Skeletal muscle tissue (tissue), 4 donors: ENCODE measurements around the gene HERC4. TPM values are rescaled to one million over a fixed set of nuclear protein-coding genes. Genes with fewer than 3 reads are reported as not detected.
A peak's percentile ranks its signal among the peaks of the same experiment; 100 is the strongest.

Experiments
- H3K27ac ChIP-seq: one replicate; pipeline ENCODE4 v1.7.0; 2013; ENCODE audit warnings: mild to moderate bottlenecking, low read depth, low read length, inconsistent platforms
- H3K27me3 ChIP-seq, 3 donors: one replicate each; pipeline ENCODE4 v1.7.0; 2013; ENCODE audit warnings: low read length in 3 of 3; ENCODE audit not compliant: control insufficient read depth in 3 of 3, insufficient read depth in 3 of 3
- H3K36me3 ChIP-seq, 3 donors: one replicate each; pipeline ENCODE4 v1.7.0; 2013; ENCODE audit warnings: low read length in 3 of 3; ENCODE audit not compliant: control insufficient read depth in 3 of 3, insufficient read depth in 3 of 3
- H3K4me1 ChIP-seq, 3 donors: one replicate each; pipeline ENCODE4 v1.7.0; 2013; ENCODE audit warnings: low read length in 3 of 3, mild to moderate bottlenecking in 3 of 3; ENCODE audit not compliant: control insufficient read depth in 3 of 3, insufficient read depth in 3 of 3
- H3K4me3 ChIP-seq, 3 donors: one replicate each; pipeline ENCODE4 v1.7.0; 2013; ENCODE audit warnings: low read length in 3 of 3
- H3K9ac ChIP-seq, 3 donors: one replicate each; pipeline ENCODE4 v1.7.0; 2013; ENCODE audit warnings: low read length in 3 of 3, mild to moderate bottlenecking in 3 of 3, moderate library complexity in 2 of 3, low read depth in 1 of 3
- H3K9me3 ChIP-seq, 3 donors: one replicate each; pipeline ENCODE4 v1.7.0; 2013; ENCODE audit warnings: low read length in 3 of 3; ENCODE audit not compliant: control insufficient read depth in 3 of 3
- total RNA-seq: library from RNA; depleted of rRNA; stranded (reverse); fragments of >200 nt; gene quantifications from one replicate; pipeline ENCODE4 v1.2.3, GENCODE V29; 2014
- donor health status: Osteomylitis.

The HERC4 gene
- total RNA-seq, 1 donor from 2014 or later, result 64.7 TPM

DNA sequence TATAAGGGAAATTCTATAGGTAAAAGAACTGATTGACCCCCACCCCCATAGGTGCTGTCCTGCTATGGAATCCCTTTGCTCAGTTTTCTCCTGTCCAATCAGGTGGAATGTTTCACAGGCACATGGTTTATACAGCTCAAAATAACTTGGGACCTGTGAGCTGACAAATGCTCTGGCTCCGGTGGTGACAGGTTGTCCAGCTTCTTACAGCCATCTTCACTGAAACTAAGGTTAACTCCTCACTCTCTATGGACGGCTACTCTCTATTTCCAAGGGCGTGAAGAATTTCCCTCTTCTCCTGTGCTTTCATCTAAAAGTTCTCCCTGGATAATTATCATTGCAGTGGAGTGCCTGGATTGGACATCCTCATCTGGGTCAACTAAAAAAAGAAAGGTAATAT, 34.2 kb upstream of the HERC4 start, which contains the start of gene MYPN:
Gene MYPN, plus strand, starts transcription at position 158 of the 400 bp plus-strand sequence. CDS start 11,951 bp downstream, outside the sequence.
- Histone ChIP-seq H3K9ac (peak within 1 kb of the TSS; percentile 83 to 94 (median 87)), H3K4me1 (peaks cover 2 to 6% (median 2%) of the 10 kb centered on the region in 3 donors), H3K36me3 (peaks cover 0 to 2% (median 0%) of the 10 kb centered on the region in 3 donors), H3K27me3 (no peaks in the 10 kb centered on the region), H3K4me3 (peak within 1 kb of the TSS; percentile 67 to 90 (median 68)), H3K27ac (peak within 1 kb of the TSS; percentile 97), H3K9me3 (no peaks in the 10 kb centered on the region)

DNA sequence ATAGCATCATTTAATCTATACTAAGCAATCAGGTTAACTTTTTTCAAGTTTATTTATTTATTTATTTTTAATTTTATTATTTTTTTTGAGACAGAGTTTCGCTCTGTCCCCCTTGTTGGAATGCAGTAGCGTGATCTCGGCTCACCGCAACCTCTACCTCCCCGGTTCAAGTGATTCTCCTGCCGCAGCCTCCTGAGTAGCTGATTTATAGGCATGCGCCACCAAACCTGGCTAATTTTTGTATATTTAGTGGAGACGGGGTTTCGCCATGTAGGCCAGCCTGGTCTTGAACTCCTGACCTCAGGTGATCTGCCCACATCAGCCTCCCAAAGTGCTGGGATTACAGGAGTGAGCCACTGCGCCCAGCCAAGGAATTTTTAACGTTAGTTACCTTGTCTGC, 33.6 kb upstream of the HERC4 start:
- Histone ChIP-seq H3K27me3 (no peaks in the 10 kb centered on the region), H3K4me3 (peak overlapping the region; percentile 24 to 90 (median 67)), H3K4me1 (peaks cover 0 to 6% (median 3%) of the 10 kb centered on the region in 3 donors), H3K36me3 (peaks cover 0 to 2% (median 0%) of the 10 kb centered on the region in 3 donors), H3K9ac (peak overlapping the region; percentile 63 to 87 (median 83)), H3K9me3 (no peaks in the 10 kb centered on the region), H3K27ac (peak overlapping the region; percentile 97)

DNA sequence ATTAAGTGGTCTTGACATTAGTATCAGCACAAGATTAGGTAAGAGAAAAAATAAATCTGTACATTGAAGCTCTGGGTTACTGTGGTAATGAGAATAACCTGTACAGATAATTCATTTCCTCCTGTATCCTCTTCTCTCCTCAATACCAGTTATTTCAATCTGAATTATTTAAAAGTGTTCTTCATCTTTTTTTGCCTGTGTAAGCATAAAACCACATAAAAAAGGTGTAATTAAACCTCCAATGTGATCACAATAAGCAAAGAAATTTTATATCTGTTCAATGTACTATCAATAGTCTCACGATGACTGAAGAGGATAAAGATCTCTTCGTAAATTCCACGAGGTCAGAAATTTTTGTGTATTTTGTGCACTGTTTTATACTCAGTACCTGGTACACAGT, 33.0 kb upstream of the HERC4 start:
- Histone ChIP-seq H3K9me3 (no peaks in the 10 kb centered on the region), H3K9ac (peak overlapping the region; percentile 59 to 87 (median 83)), H3K4me3 (peak overlapping the region; percentile 24 to 90 (median 67)), H3K36me3 (peaks cover 0 to 2% (median 0%) of the 10 kb centered on the region in 3 donors), H3K27me3 (no peaks in the 10 kb centered on the region), H3K4me1 (peaks cover 0 to 5% (median 5%) of the 10 kb centered on the region in 3 donors), H3K27ac (peak overlapping the region; percentile 97)

DNA sequence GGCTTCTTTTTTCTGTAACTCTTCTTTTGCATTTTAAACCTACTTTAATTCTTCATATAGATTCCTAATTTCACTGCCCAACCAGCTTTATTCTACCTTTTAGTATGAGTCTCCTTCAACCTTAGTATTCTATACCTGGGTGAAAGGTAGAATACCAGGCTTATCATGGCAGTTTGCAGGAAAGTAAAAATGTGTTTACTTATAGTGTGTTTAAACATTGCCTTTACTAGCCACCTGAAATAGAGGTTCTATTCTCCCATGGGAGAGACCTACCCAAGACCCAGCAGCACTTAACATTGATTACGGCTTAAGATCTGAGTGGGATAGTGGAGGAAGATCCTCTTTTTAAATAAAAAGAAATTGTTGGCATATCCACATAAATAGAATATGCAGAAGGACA, 32.6 kb upstream of the HERC4 start:
- peak overlapping the region; percentile 59 to 87 (median 83) for H3K9ac ChIP-seq
- no peaks in the 10 kb centered on the region for H3K27me3 ChIP-seq
- peak overlapping the region; percentile 97 for H3K27ac ChIP-seq
- peak overlapping the region; percentile 24 to 90 (median 67) for H3K4me3 ChIP-seq
- H3K4me1 ChIP-seq, result peaks cover 0 to 5% (median under 1%) of the 10 kb centered on the region in 3 donors
- peaks cover 0 to 2% (median 0%) of the 10 kb centered on the region in 3 donors for H3K36me3 ChIP-seq
- H3K9me3 ChIP-seq, result no peaks in the 10 kb centered on the region

DNA sequence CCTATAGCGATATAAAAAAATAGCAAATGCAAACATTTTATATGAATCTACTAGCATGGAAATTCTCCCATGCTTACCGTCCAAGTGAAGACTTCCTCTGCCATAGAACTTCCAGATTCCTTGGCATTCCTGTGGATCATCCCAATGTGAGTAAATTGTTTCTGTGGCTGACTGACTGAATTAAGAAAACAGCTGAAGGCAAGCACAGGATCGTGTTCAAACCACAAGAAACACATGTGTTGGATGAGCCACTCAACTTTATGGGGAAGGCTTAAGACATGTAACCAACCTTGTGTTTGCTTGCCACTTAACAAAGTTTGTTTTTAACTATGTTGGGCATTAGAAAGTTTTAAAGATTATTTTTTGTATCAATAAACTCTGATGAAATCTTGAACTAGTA, 31.6 kb upstream of the HERC4 start:
- peak overlapping the region; percentile 97 for H3K27ac ChIP-seq
- H3K9me3 ChIP-seq, result no peaks in the 10 kb centered on the region
- peak overlapping the region; percentile 59 to 87 (median 83) for H3K9ac ChIP-seq
- H3K27me3 ChIP-seq, result no peaks in the 10 kb centered on the region
- no peaks in the 10 kb centered on the region for H3K36me3 ChIP-seq
- H3K4me1 ChIP-seq, result peaks cover 0 to 5% (median 0%) of the 10 kb centered on the region in 3 donors
- H3K4me3 ChIP-seq, result peak overlapping the region; percentile 24 to 90 (median 67)

DNA sequence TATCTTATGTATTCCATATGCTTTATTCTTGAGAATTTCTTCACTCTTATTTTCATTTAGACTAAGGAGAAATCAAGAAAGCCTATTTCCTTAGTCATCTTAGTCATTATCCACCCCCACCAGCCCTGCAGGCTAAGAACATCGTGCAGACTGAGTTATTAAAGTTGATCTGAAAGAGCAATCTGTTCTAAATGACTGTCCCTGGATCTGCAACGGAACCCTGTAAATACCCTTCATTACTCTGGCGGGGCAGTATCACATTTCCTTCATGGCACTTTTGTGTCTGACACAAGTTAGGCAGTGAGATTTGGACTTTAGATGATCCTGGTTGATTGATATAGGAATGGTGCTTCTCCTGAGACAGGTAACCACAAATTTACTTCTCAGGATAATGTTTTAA, 30.7 kb upstream of the HERC4 start:
- Histone ChIP-seq H3K36me3 (no peaks in the 10 kb centered on the region), H3K9me3 (no peaks in the 10 kb centered on the region), H3K27me3 (no peaks in the 10 kb centered on the region), H3K4me3 (peak overlapping the region; percentile 24 to 90 (median 67)), H3K9ac (peak overlapping the region; percentile 59 to 87 (median 83)), H3K27ac (peak overlapping the region; percentile 97), H3K4me1 (peaks cover 0 to 5% (median 0%) of the 10 kb centered on the region in 3 donors)

DNA sequence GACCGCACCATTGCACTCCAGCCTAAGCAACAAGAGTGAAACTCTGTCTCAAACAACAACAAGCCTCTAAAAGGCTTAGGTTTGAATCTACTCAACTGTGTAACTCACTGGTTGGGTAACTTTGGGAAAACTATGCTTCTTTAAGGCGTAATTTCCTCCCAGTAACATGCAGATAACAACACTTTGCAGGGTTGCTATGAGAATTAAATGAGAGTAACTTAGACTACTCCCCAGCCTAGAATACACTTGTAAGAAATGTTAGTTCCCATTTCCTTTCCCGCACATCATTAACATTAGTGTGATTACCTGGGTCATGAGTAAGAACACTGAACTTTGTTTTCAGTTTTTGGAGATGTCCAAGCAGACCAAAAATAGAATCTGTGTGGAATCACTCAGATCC, 28.8 kb upstream of the HERC4 start:
- no peak overlapping the region for H3K9ac ChIP-seq
- H3K9me3 ChIP-seq, result no peaks in the 10 kb centered on the region
- H3K4me1 ChIP-seq, result peaks cover 0 to 14% (median 7%) of the 10 kb centered on the region in 3 donors
- H3K4me3 ChIP-seq, result no peak overlapping the region
- peak overlapping the region; percentile 33 for H3K27ac ChIP-seq
- no peaks in the 10 kb centered on the region for H3K36me3 ChIP-seq
- no peaks in the 10 kb centered on the region for H3K27me3 ChIP-seq

DNA sequence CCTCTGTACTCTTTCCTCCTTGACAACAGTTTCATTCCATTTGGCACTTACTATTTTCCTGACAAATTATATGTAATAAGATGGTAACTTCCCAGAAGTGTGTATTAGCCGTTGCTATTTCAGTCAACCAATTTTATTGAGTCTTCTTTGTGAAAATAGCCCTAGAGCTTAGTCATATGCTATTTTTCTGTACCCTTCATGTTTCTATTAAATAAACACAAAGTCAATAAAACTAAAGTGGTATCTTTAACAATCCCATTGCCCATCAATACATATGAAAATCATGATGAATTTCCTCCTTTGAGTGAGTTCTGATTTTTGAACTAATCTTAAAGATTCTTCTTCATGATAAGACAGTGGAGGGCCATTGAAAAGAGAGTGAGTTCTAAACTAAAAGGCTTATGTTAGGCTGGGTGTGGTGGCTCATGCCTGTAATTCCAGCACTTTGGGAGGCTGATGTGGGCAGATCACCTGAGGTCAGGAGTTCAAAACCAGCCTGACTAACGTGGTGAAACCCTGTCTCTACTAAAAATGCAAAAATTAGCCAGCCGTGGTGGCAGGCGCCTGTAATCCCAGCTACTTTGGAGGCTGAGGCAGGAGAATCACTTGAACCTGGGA, 28.3 kb upstream of the HERC4 start:
- Histone ChIP-seq H3K4me1 (peaks cover under 1 to 14% (median 9%) of the 10 kb centered on the region in 3 donors), H3K36me3 (no peaks in the 10 kb centered on the region), H3K9ac (no peak overlapping the region), H3K4me3 (no peak overlapping the region), H3K27ac (peak overlapping the region; percentile 33), H3K9me3 (no peaks in the 10 kb centered on the region), H3K27me3 (no peaks in the 10 kb centered on the region)

DNA sequence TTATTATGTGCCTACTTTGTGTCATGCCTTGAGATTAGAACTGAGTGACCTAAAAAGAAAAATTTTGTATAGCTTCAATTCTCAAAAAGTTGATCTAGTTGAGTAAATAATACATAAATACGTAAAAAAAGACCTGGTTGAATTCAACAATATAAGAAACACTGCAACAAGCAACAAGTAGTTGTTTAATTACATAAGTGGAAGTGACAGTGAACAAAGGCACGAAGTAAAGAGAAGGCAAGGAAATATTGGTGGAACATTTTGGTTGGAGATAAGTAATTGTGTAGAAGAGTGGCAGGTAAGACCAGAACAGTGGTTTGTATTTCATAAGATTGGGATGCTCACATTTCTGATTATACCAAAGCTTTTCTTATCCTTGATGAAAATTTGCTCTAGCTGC, 26.0 kb upstream of the HERC4 start:
- Histone ChIP-seq H3K27me3 (no peaks in the 10 kb centered on the region), H3K9me3 (no peaks in the 10 kb centered on the region), H3K4me3 (no peak overlapping the region), H3K36me3 (no peaks in the 10 kb centered on the region), H3K9ac (no peak overlapping the region), H3K27ac (no peak overlapping the region), H3K4me1 (peaks cover 10 to 14% (median 12%) of the 10 kb centered on the region in 3 donors)

DNA sequence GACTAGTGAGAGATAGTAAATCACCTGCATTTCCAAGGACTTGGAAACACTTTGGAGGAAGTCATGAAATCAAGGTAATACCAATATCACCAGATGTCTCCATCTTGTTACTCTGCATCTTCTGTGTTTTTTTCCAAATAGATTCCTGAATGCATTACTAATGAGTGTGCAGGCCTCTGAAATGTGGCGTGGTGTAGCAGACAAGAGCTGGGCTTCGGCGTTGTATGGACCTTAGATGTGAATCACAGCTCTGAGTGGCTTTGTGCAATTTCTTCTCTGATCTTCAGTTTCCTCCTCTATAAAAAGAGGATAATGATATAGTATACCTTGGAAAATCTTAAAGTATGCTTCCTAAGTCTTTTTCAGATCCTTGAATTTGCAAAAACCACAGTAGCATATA, 24.7 kb upstream of the HERC4 start:
- no peaks in the 10 kb centered on the region for H3K9me3 ChIP-seq
- peaks cover 12 to 22% (median 13%) of the 10 kb centered on the region in 3 donors for H3K4me1 ChIP-seq
- no peak overlapping the region for H3K27ac ChIP-seq
- H3K36me3 ChIP-seq, result no peaks in the 10 kb centered on the region
- H3K27me3 ChIP-seq, result no peaks in the 10 kb centered on the region
- no peak overlapping the region for H3K4me3 ChIP-seq
- no peak overlapping the region for H3K9ac ChIP-seq
